Transverse colon (tissue), 4 donors: ENCODE data around the gene PLD3.

Source experiments
- EP300 ChIP-seq: sonication (generic); formaldehyde crosslinking; IDR thresholded peaks from one replicate; pipeline ENCODE4 v1.6.1; 2017; ENCODE audit warnings: antibody characterized with exemption, low read depth
- POLR2A ChIP-seq: fragments of 450-650 bp; IDR thresholded peaks from one replicate; pipeline ENCODE4 v1.6.1; 2016; ENCODE audit warnings: antibody characterized with exemption, mild to moderate bottlenecking, moderate library complexity
- POLR2AphosphoS5 ChIP-seq, 3 donors: sonication (generic); formaldehyde crosslinking; IDR thresholded peaks; one replicate each; pipeline ENCODE4 v1.6.1; 2016; ENCODE audit warnings: antibody characterized with exemption in 3 of 3
- TF ChIP-seq, protein P1 (sequence below), 5 experiments: fragments of 200-600 bp in 3 of 5; fragments of 450-650 bp in 2 of 5; sonication (generic) in 3 of 5; IDR thresholded peaks; 1 replicate in 2 of 5; 2 replicates in 3 of 5; pipeline ENCODE4 v1.5.1; 2016 to 2017; ENCODE audit warnings: antibody characterized with exemption in 5 of 5, inconsistent platforms in 3 of 5, mild to moderate bottlenecking in 2 of 5, moderate library complexity in 1 of 5

DNA sequence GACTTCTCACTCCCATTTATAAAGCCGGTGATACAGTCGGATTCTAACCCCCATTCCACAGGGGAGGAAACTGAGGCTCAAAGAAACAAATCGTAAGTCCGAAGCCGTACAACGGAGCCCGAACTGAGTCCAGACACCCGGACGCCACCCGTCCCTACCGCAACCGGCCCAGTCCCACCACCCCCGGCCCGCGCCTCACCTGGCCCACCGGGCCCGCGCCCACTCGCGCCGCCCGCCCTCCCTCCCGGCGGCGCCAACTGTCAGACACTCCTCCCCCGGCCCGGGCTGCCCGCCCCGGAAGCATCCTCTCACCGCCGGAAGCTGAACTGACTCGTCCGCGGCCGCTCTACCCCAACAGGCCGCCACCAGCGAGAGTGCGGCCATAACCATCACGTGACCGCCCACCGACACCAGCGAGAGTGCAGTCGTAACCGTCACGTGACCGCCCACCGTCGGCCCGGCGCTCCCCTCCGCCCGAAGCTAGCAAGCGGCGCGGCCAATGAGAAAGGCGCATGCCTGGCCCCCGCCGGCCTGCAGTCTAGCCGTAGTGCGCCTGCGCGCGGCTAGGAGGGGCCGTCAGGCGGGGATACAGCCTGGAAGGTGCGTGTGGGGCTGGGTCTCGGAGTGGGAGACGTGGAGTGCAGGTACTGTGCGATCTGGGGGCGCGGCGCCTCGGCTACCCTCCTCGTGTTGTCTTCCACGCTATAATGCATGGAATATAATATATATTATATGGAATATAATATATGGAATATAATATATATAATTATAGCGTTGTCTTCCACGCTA, at the start of gene PLD3, which contains the start of gene C19orf47:
- TF ChIP-seq, protein P1, sequence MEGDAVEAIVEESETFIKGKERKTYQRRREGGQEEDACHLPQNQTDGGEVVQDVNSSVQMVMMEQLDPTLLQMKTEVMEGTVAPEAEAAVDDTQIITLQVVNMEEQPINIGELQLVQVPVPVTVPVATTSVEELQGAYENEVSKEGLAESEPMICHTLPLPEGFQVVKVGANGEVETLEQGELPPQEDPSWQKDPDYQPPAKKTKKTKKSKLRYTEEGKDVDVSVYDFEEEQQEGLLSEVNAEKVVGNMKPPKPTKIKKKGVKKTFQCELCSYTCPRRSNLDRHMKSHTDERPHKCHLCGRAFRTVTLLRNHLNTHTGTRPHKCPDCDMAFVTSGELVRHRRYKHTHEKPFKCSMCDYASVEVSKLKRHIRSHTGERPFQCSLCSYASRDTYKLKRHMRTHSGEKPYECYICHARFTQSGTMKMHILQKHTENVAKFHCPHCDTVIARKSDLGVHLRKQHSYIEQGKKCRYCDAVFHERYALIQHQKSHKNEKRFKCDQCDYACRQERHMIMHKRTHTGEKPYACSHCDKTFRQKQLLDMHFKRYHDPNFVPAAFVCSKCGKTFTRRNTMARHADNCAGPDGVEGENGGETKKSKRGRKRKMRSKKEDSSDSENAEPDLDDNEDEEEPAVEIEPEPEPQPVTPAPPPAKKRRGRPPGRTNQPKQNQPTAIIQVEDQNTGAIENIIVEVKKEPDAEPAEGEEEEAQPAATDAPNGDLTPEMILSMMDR (IDR thresholded peaks at IDR 0.05) = peak in 1 of 5 experiments; percentile 25
- TF ChIP-seq POLR2A = peak; percentile 87
- TF ChIP-seq POLR2AphosphoS5 (IDR thresholded peaks at IDR 0.05) = peak; percentile 96 to 98 (median 97)
- TF ChIP-seq EP300 = no peak
